OCI-LY7 (cell line): ENCODE results near the gene RAD51. TPM values are rescaled to one million over a fixed set of nuclear protein-coding genes. Genes with fewer than 3 reads are reported as not detected.

Source experiments
- BruUV-seq: library from RNA; stranded (reverse); fragments of 400-500 nt; replicated peaks from 2 replicates; lab custom pipeline; 2021; lab: Mats Ljungman, UMichigan
- CTCF ChIA-PET: fragments of 300-600 bp; sonication (Branson Sonifier 250); formaldehyde crosslinking; loops from one replicate; lab custom pipeline; 2022; ENCODE audit warnings: antibody characterized with exemption; ENCODE audit not compliant: unreplicated experiment; lab: Charles Lee
- POLR2A ChIA-PET: fragments of 300-600 bp; sonication (Branson Sonifier 250); formaldehyde crosslinking; loops from one replicate; lab custom pipeline; 2022; ENCODE audit warnings: antibody characterized with exemption; lab: Charles Lee
- DNase-seq: peaks from one replicate; pipeline ENCODE4 v3.0.0-alpha.2; 2015; ENCODE audit warnings: low spot score
- H2AFZ ChIP-seq: fragments of 200-600 bp; sonication (generic), shearing (Covaris generic); 2 replicates; pipeline ENCODE4 v1.6.1; 2014; ENCODE audit warnings: mild to moderate bottlenecking, antibody characterized with exemption, low read length, moderate library complexity
- H3K27ac ChIP-seq: fragments of 200-600 bp; sonication (generic); 2 replicates; pipeline ENCODE4 v1.5.1; 2014; ENCODE audit warnings: mixed run types, low read depth, mild to moderate bottlenecking, moderate library complexity, low read length, inconsistent platforms; ENCODE audit not compliant: poor library complexity, severe bottlenecking
- H3K36me3 ChIP-seq: fragments of 200-600 bp; sonication (generic); 2 replicates; pipeline ENCODE4 v1.6.1; 2014; ENCODE audit warnings: mild to moderate bottlenecking, antibody characterized with exemption, low read length, moderate library complexity, mixed read lengths; ENCODE audit not compliant: insufficient read depth
- H3K4me1 ChIP-seq: fragments of 200-600 bp; sonication (generic); 2 replicates; pipeline ENCODE4 v1.5.1; 2014; ENCODE audit warnings: mild to moderate bottlenecking, low read length; ENCODE audit not compliant: insufficient read depth, poor library complexity, severe bottlenecking
- H3K4me2 ChIP-seq: fragments of 200-600 bp; sonication (generic); 2 replicates; pipeline ENCODE4 v1.6.1; 2014; ENCODE audit warnings: mild to moderate bottlenecking, low read length
- H3K4me3 ChIP-seq: fragments of 200-600 bp; sonication (generic); 2 replicates; pipeline ENCODE4 v1.5.1; 2014; ENCODE audit warnings: mild to moderate bottlenecking, low read depth, low read length; ENCODE audit not compliant: poor library complexity, severe bottlenecking
- H3K79me2 ChIP-seq: fragments of 200-600 bp; sonication (generic); 2 replicates; pipeline ENCODE4 v1.6.1; 2016; ENCODE audit warnings: low read depth, mild to moderate bottlenecking, low read length, moderate library complexity, mixed read lengths; ENCODE audit not compliant: insufficient read depth
- H3K9me2 ChIP-seq: fragments of 200-600 bp; sonication (generic); 2 replicates; pipeline ENCODE4 v1.6.1; 2016; ENCODE audit warnings: mild to moderate bottlenecking, low read length, mixed read lengths; ENCODE audit not compliant: insufficient read depth
- H3K9me3 ChIP-seq: fragments of 200-600 bp; sonication (generic); 2 replicates; pipeline ENCODE4 v1.6.1; 2014; ENCODE audit warnings: mild to moderate bottlenecking, mixed run types, low read length, mixed read lengths
- H4K20me1 ChIP-seq: fragments of 200-600 bp; sonication (generic); 2 replicates; pipeline ENCODE4 v1.6.1; 2014; ENCODE audit warnings: mild to moderate bottlenecking, antibody characterized with exemption, low read length, moderate library complexity, mixed read lengths; ENCODE audit not compliant: insufficient read depth
- EZH2phosphoT487 ChIP-seq: fragments of 200-600 bp; sonication (generic); IDR thresholded peaks from 2 replicates; pipeline ENCODE4 v1.6.1; 2018; ENCODE audit warnings: low read depth, borderline replicate concordance, mild to moderate bottlenecking, mixed run types, antibody characterized with exemption, low read length, moderate library complexity, mixed read lengths
- intact Hi-C: fragments of 100-400 bp; cut with micrococcal nuclease; formaldehyde crosslinking; loops from one replicate; pipeline ENCODE4 v1.10.0; 2022; ENCODE audit not compliant: unreplicated experiment
- small RNA-seq: library from RNA; depleted of rRNA; stranded (forward); fragments of <200 nt; gene quantifications from one replicate; pipeline ENCODE3, GENCODE V24; 2014
- total RNA-seq, 2 experiments: library from RNA; depleted of rRNA in 1 of 2; stranded (reverse); fragments of >200 nt in 1 of 2; shearing (Covaris generic) in 1 of 2; gene quantifications; 2 replicates each; pipeline ENCODE4 v1.2.3, GENCODE V29; 2014 to 2022
- TF ChIP-seq, protein P1 (sequence below): fragments of 200-600 bp; sonication (generic); conservative IDR thresholded peaks from 2 replicates; pipeline ENCODE4 v1.5.1; 2014; ENCODE audit warnings: mild to moderate bottlenecking, antibody characterized with exemption, low read length, moderate library complexity, mixed read lengths

Gene RAD51
- total RNA-seq, 2 experiments from 2014 or later, result 45.8 to 86.8 TPM

DNA sequence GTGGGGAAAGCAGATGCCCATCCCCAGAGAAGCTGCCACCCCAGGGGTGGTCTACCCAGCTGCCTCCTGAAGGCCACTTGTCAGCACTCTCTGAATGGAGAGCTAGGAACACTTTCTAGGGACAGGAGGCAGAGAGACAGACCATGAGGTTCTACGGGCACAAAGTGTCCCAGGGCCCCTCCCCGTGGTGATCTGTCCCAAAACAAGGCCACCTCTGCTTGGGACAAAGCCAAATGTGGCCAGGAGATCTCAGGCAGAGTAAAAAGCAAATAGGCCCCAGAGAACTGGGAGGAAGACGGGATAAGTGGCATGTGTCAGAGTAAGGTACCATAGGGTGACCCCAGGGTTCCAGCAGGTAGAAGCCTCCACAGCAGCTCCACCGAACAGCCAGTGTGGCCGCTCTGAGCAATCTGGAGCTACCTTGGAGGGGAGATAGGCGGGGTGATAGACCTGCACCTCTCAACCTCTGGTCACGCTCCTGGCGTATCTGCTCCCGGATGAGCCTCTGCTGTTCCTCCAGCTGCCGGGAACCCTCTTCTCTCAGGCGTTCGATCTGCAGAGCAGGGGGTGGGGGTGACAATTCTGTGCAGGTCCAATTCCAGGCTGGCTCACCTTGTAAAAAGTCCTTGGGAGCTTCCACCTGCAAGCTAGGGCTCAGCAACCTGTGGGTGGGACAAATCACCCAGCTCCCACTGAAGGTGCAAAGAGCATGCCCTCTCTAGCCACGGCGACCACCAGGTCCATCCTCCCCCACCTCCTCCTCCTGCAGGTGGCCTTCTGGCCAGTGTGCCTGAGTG lies 81.0 kb downstream of the RAD51 start:
- TF ChIP-seq, protein P1, sequence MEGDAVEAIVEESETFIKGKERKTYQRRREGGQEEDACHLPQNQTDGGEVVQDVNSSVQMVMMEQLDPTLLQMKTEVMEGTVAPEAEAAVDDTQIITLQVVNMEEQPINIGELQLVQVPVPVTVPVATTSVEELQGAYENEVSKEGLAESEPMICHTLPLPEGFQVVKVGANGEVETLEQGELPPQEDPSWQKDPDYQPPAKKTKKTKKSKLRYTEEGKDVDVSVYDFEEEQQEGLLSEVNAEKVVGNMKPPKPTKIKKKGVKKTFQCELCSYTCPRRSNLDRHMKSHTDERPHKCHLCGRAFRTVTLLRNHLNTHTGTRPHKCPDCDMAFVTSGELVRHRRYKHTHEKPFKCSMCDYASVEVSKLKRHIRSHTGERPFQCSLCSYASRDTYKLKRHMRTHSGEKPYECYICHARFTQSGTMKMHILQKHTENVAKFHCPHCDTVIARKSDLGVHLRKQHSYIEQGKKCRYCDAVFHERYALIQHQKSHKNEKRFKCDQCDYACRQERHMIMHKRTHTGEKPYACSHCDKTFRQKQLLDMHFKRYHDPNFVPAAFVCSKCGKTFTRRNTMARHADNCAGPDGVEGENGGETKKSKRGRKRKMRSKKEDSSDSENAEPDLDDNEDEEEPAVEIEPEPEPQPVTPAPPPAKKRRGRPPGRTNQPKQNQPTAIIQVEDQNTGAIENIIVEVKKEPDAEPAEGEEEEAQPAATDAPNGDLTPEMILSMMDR, result no peak
- no peak for TF ChIP-seq EZH2phosphoT487
- Histone ChIP-seq H3K4me1 (peaks cover 6% of the 10 kb centered on the region), H3K79me2 (no peaks in the 10 kb centered on the region), H3K9me3 (no peaks in the 10 kb centered on the region), H3K4me3 (no peak overlapping the region), H4K20me1 (no peaks in the 10 kb centered on the region), H3K36me3 (peaks cover 69% of the 10 kb centered on the region), H3K4me2 (no peak overlapping the region), H2AFZ (no peak overlapping the region), H3K9me2 (no peaks in the 10 kb centered on the region), H3K27ac (no peak overlapping the region)
- intact Hi-C loops, result no loop called here
- no peak for DNase-seq
- CTCF ChIA-PET, result interaction anchor here (0.8 kb wide), 1 partner anchor 12 kb away, joined by 3 read pairs; the partner anchor contains the start of gene GCHFR
- BruUV-seq, result no TSS peak
- POLR2A ChIA-PET, result no interaction called here

- Histone ChIP-seq H3K9me2 (no peaks in the 10 kb centered on the region), H3K4me2 (no peak overlapping the region), H3K4me1 (no peaks in the 10 kb centered on the region), H3K27ac (no peak overlapping the region), H2AFZ (no peak overlapping the region), H3K9me3 (no peaks in the 10 kb centered on the region), H3K79me2 (no peaks in the 10 kb centered on the region), H4K20me1 (no peaks in the 10 kb centered on the region), H3K36me3 (peaks cover 65% of the 10 kb centered on the region), H3K4me3 (no peak overlapping the region)
- DNase-seq, result no peak
- ChIA-PET POLR2A (no interaction called here), CTCF (interaction anchor here (0.8 kb wide), 1 partner anchor 13 kb away, joined by 3 read pairs; the partner anchor contains the start of gene GCHFR)
- no peak for TF ChIP-seq EZH2phosphoT487
- TF ChIP-seq, protein P1, result no peak
- no TSS peak for BruUV-seq
- intact Hi-C loops, result no loop called here
Measured at GRCh38 chr15:40776537-40777141, 81.7 kb downstream of the RAD51 start.

Small RNA genes lying within 50 kb of the gene (small RNA-seq; reads per million reads assigned to genes)
- gene SUMO2P15, result not detected

Other genes starting within 250 kb of the RAD51 start
- gene CHST14, start 224.2 kb upstream of the RAD51 start, total RNA-seq (2014; rRNA removed; shearing (Covaris generic)), result 5.6 and 7.3 TPM in 2 replicates
- gene CHST14, start 224.2 kb upstream of the RAD51 start, total RNA-seq (2022), result 13.6 and 15.3 TPM in 2 replicates
- gene CCDC32, start 130.1 kb upstream of the RAD51 start, total RNA-seq (2014; rRNA removed; shearing (Covaris generic)), result 10.3 and 15.1 TPM in 2 replicates
- 14.3 and 14.9 TPM in 2 replicates for gene CCDC32, start 130.1 kb upstream of the RAD51 start, total RNA-seq (2022)
- gene RPUSD2, start 125.9 kb upstream of the RAD51 start, total RNA-seq (2014; rRNA removed; shearing (Covaris generic)), result 26.4 and 27.7 TPM in 2 replicates
- 15.7 and 18.9 TPM in 2 replicates for gene RPUSD2, start 125.9 kb upstream of the RAD51 start, total RNA-seq (2022)
- gene KNL1, start 100.9 kb upstream of the RAD51 start, total RNA-seq (2014; rRNA removed; shearing (Covaris generic)), result 51.3 and 66.9 TPM in 2 replicates
- gene KNL1, start 100.9 kb upstream of the RAD51 start, total RNA-seq (2022), result 58.7 and 62.3 TPM in 2 replicates
- 10.7 and 14.9 TPM in 2 replicates for gene RMDN3, start 60.1 kb downstream of the RAD51 start, total RNA-seq (2014; rRNA removed; shearing (Covaris generic))
- gene RMDN3, start 60.1 kb downstream of the RAD51 start, total RNA-seq (2022), result 21.5 and 23.7 TPM in 2 replicates
- 97.4 and 113 TPM in 2 replicates for gene GCHFR, start 68.9 kb downstream of the RAD51 start, total RNA-seq (2014; rRNA removed; shearing (Covaris generic))
- gene GCHFR, start 68.9 kb downstream of the RAD51 start, total RNA-seq (2022), result 66.0 and 75.7 TPM in 2 replicates
- gene C15orf62, start 74.8 kb downstream of the RAD51 start, total RNA-seq (2014; rRNA removed; shearing (Covaris generic)), result 4.0 and 4.7 TPM in 2 replicates
- 2.4 and 2.7 TPM in 2 replicates for gene C15orf62, start 74.8 kb downstream of the RAD51 start, total RNA-seq (2022)
- 24.3 and 29.3 TPM in 2 replicates for gene ZFYVE19, start 111.9 kb downstream of the RAD51 start, total RNA-seq (2014; rRNA removed; shearing (Covaris generic))
- 18.8 and 22.8 TPM in 2 replicates for gene ZFYVE19, start 111.9 kb downstream of the RAD51 start, total RNA-seq (2022)
- gene DNAJC17, start 112.3 kb downstream of the RAD51 start, total RNA-seq (2014; rRNA removed; shearing (Covaris generic)), result 24.2 and 39.2 TPM in 2 replicates
- gene DNAJC17, start 112.3 kb downstream of the RAD51 start, total RNA-seq (2022), result 38.8 and 39.9 TPM in 2 replicates
- gene PPP1R14D, start 133.5 kb downstream of the RAD51 start, total RNA-seq (2014; rRNA removed; shearing (Covaris generic)), result not detected in 2 replicates
- gene PPP1R14D, start 133.5 kb downstream of the RAD51 start, total RNA-seq (2022), result not detected in 2 replicates
- 0.10 TPM in 1 of 2 replicates, not detected in the other for gene SPINT1, start 148.9 kb downstream of the RAD51 start, total RNA-seq (2014; rRNA removed; shearing (Covaris generic))
- gene SPINT1, start 148.9 kb downstream of the RAD51 start, total RNA-seq (2022), result 2.0 and 2.4 TPM in 2 replicates
- gene RHOV, start 179.1 kb downstream of the RAD51 start, total RNA-seq (2014; rRNA removed; shearing (Covaris generic)), result 0.80 and 1.5 TPM in 2 replicates
- 0.63 and 0.85 TPM in 2 replicates for gene RHOV, start 179.1 kb downstream of the RAD51 start, total RNA-seq (2022)
- gene VPS18, start 199.3 kb downstream of the RAD51 start, total RNA-seq (2014; rRNA removed; shearing (Covaris generic)), result 24.5 and 26.2 TPM in 2 replicates
- 26.4 and 30.7 TPM in 2 replicates for gene VPS18, start 199.3 kb downstream of the RAD51 start, total RNA-seq (2022)
- gene DLL4, start 234.2 kb downstream of the RAD51 start, total RNA-seq (2014; rRNA removed; shearing (Covaris generic)), result 0.19 TPM in 1 of 2 replicates, not detected in the other
- 0.15 TPM in 1 of 2 replicates, not detected in the other for gene DLL4, start 234.2 kb downstream of the RAD51 start, total RNA-seq (2022)